Prostate gland (tissue), 2 donors: ENCODE data around the gene ZNF302. TPM values are rescaled to one million over a fixed set of nuclear protein-coding genes. Genes with fewer than 3 reads are reported as not detected.

Experiments used
- DNase-seq: peaks from one replicate; pipeline ENCODE4 v3.0.0-alpha.2; 2019; ENCODE audit warnings: low spot score
- H3K27ac ChIP-seq, 2 donors: fragments of 200-600 bp; sonication (generic); 2 replicates each; pipeline ENCODE4 v1.5.1; 2017 to 2019
- H3K27me3 ChIP-seq: fragments of 200-600 bp; sonication (generic); replicated peaks from 2 replicates; pipeline ENCODE4 v1.5.1; 2019; ENCODE audit not compliant: insufficient read depth
- H3K36me3 ChIP-seq, 2 donors: fragments of 200-600 bp; sonication (generic); 1 replicate in 1 of 2; 2 replicates in 1 of 2; pipeline versions ENCODE4 v1.5.1 to v1.8.1; 2017 to 2019
- H3K4me1 ChIP-seq: fragments of 200-600 bp; sonication (generic); replicated peaks from 2 replicates; pipeline ENCODE4 v1.5.1; 2019
- H3K4me3 ChIP-seq, 2 donors: fragments of 200-600 bp; sonication (generic); 2 replicates each; pipeline ENCODE4 v1.5.1; 2017 to 2019
- H3K9me3 ChIP-seq: fragments of 200-600 bp; sonication (generic); 2 replicates; pipeline ENCODE4 v1.5.1; 2017
- CTCF ChIP-seq, 4 experiments: fragments of 200-600 bp in 2 of 4; fragments of 450-650 bp in 2 of 4; sonication (generic) in 2 of 4; IDR thresholded peaks; 1 replicate in 3 of 4; 2 replicates in 1 of 4; pipeline ENCODE4 v1.5.1; 2016 to 2019; ENCODE audit warnings: antibody characterized with exemption in 4 of 4, mild to moderate bottlenecking in 2 of 4, moderate library complexity in 2 of 4
- POLR2A ChIP-seq: fragments of 450-650 bp; IDR thresholded peaks from one replicate; pipeline ENCODE4 v1.6.1; 2016; ENCODE audit warnings: antibody characterized with exemption, mild to moderate bottlenecking
- POLR2AphosphoS5 ChIP-seq: sonication (generic); formaldehyde crosslinking; IDR thresholded peaks from one replicate; pipeline ENCODE4 v1.6.1; 2017; ENCODE audit warnings: antibody characterized with exemption
- WGBS: methylation state at CpG from one replicate; pipeline ENCODE4 v1.1.5; 2018; 5-methylcytosine and 5-hydroxymethylcytosine counted together
- intact Hi-C: fragments of 100-400 bp; cut with DNase I; formaldehyde crosslinking; loops from one replicate; pipeline ENCODE4 v1.14.2; 2022
- total RNA-seq, 2 donors: library from RNA; depleted of rRNA; stranded (reverse); fragments of >200 nt; gene quantifications; one replicate each; pipeline ENCODE4 v1.1.0, GENCODE V29; 2016

ZNF302 gene
- total RNA-seq, 2 donors from 2014 or later, result 20.0 to 25.0 TPM

- no peak for DNase-seq
- no peak for TF ChIP-seq POLR2AphosphoS5
- TF ChIP-seq CTCF (IDR thresholded peaks at IDR 0.05), result no peak
- 64% methylated on average over 6 of the region's 6 CpGs for WGBS
- Histone ChIP-seq H3K27me3 (no peaks in the 10 kb centered on the region), H3K36me3 (no peaks in the 10 kb centered on the region), H3K9me3 (no peaks in the 10 kb centered on the region), H3K27ac (no peak overlapping the region), H3K4me3 (no peak overlapping the region), H3K4me1 (no peaks in the 10 kb centered on the region)
- intact Hi-C loops, result loop anchor here (2.0 to 5.0 kb wide), 2 partner anchors 73 to 210 kb away; no protein-coding TSS in a partner anchor
Measured at GRCh38 chr19:34711890-34712289, 34.4 kb downstream of the ZNF302 start.

GRCh38 chr19:34712395-34713261 is 35.1 kb downstream of the ZNF302 start:
- Histone ChIP-seq H3K4me3 (no peak overlapping the region), H3K36me3 (no peaks in the 10 kb centered on the region), H3K9me3 (no peaks in the 10 kb centered on the region), H3K27me3 (no peaks in the 10 kb centered on the region), H3K4me1 (no peaks in the 10 kb centered on the region), H3K27ac (no peak overlapping the region)
- peak; percentile 77 for DNase-seq
- TF ChIP-seq CTCF (IDR thresholded peaks at IDR 0.05) (peak; percentile 52 to 97 (median 84)), POLR2AphosphoS5 (peak; percentile 69), POLR2A (no peak)
- intact Hi-C loops, result loop anchor here (2.0 to 5.0 kb wide), 2 partner anchors 74 to 210 kb away; no protein-coding TSS in a partner anchor
- 35% methylated on average over 11 of the region's 11 CpGs for whole genome bisulfite sequencing

GRCh38 chr19:34713262-34713637 is 35.8 kb downstream of the ZNF302 start:
- Histone ChIP-seq H3K4me3 (no peak overlapping the region), H3K9me3 (no peaks in the 10 kb centered on the region), H3K4me1 (no peaks in the 10 kb centered on the region), H3K27ac (no peak overlapping the region), H3K27me3 (no peaks in the 10 kb centered on the region), H3K36me3 (no peaks in the 10 kb centered on the region)
- TF ChIP-seq CTCF (IDR thresholded peaks at IDR 0.05) (no peak), POLR2AphosphoS5 (no peak), POLR2A (no peak)
- intact Hi-C loops, result loop anchor here (2.0 to 5.0 kb wide), 2 partner anchors 74 to 211 kb away; no protein-coding TSS in a partner anchor
- no peak for DNase-seq
- 92% methylated on average over 2 of the region's 2 CpGs for WGBS

GRCh38 chr19:34715357-34715756 is 37.9 kb downstream of the ZNF302 start:
- Histone ChIP-seq H3K9me3 (no peaks in the 10 kb centered on the region), H3K27me3 (no peaks in the 10 kb centered on the region), H3K4me3 (no peak overlapping the region), H3K4me1 (no peaks in the 10 kb centered on the region), H3K36me3 (no peaks in the 10 kb centered on the region), H3K27ac (no peak overlapping the region)
- DNase-seq, result no peak
- intact Hi-C loops, result no loop called here
- TF ChIP-seq POLR2AphosphoS5, result no peak
- no peak for TF ChIP-seq CTCF (IDR thresholded peaks at IDR 0.05)
- no peak for TF ChIP-seq POLR2A

GRCh38 chr19:34722353-34722752 is 44.9 kb downstream of the ZNF302 start:
- no peaks in the 10 kb centered on the region for H3K27me3 ChIP-seq
- TF ChIP-seq CTCF (IDR thresholded peaks at IDR 0.05) (no peak), POLR2AphosphoS5 (no peak), POLR2A (no peak)
- WGBS, result 54% methylated on average over 11 of the region's 11 CpGs
- no peak overlapping the region for H3K27ac ChIP-seq
- no peak overlapping the region for H3K4me3 ChIP-seq
- intact Hi-C loops, result no loop called here
- DNase-seq, result no peak
- no peaks in the 10 kb centered on the region for H3K9me3 ChIP-seq
- H3K36me3 ChIP-seq, result no peaks in the 10 kb centered on the region
- no peaks in the 10 kb centered on the region for H3K4me1 ChIP-seq
